Measurements from ENCODE around the gene HDAC9.

- TF ChIP-seq CTCF (IDR thresholded peaks at IDR 0.05; ENCODE audit: insufficient read depth, low read length, poor library complexity, severe bottlenecking) = no peak
- no peak for TF ChIP-seq EZH2phosphoT487 (conservative IDR thresholded peaks at IDR 0.05; ENCODE audit: low read length)
Observed at GRCh38 chr7:18654709-18655108, 159.2 kb downstream of the HDAC9 start.
